AG04450 (cell line): ENCODE measurements around the gene TRERF1. TPM values are rescaled to one million over a fixed set of nuclear protein-coding genes. Genes with fewer than 3 reads are reported as not detected.
A peak's percentile ranks its signal among the peaks of the same experiment; 100 is the strongest.

Experiments
- CTCF ChIA-PET: fragments of 300-600, 350-600 bp; formaldehyde crosslinking; extraction: SDS; loops from one replicate; lab custom pipeline; 2022; ENCODE audit warnings: antibody characterized with exemption, inconsistent platforms; lab: Charles Lee
- POLR2A ChIA-PET: fragments of 350-600 bp; formaldehyde crosslinking; extraction: SDS; loops from one replicate; lab custom pipeline; 2021; ENCODE audit warnings: antibody characterized with exemption, inconsistent platforms; lab: Yijun Ruan, JAX
- DNase-seq: peaks from one replicate; pipeline ENCODE4 v3.0.0-alpha.2; 2011; ENCODE audit warnings: low read depth, low spot score
- H3K27ac ChIP-seq: one replicate; pipeline ENCODE4 v1.5.1; 2012; ENCODE audit warnings: low read depth, low read length, control low read depth
- H3K27me3 ChIP-seq: one replicate; pipeline ENCODE4 v1.6.0; 2012; ENCODE audit warnings: low read length; ENCODE audit not compliant: control insufficient read depth, insufficient read depth
- H3K4me3 ChIP-seq: 2 replicates; pipeline ENCODE4 v1.5.1; 2011; ENCODE audit warnings: mild to moderate bottlenecking, low read depth, low read length, control low read depth
- H3K9me3 ChIP-seq: 2 replicates; pipeline ENCODE4 v1.5.1; 2012; ENCODE audit warnings: low read length; ENCODE audit not compliant: control insufficient read depth, insufficient read depth
- polyA plus RNA-seq: library from polyadenylated mRNA; depleted of rRNA; stranded (reverse); fragments of >200 nt; gene quantifications from 2 replicates; pipeline ENCODE4 v1.2.3, GENCODE V29; 2011
- TF ChIP-seq, protein P1 (sequence below): IDR thresholded peaks from 2 replicates; pipeline ENCODE4 v1.5.1; 2011; ENCODE audit warnings: low read depth, low read length, control low read depth, inconsistent platforms

Gene TRERF1
- polyA plus RNA-seq, 1 experiment = 7.3 TPM

DNA sequence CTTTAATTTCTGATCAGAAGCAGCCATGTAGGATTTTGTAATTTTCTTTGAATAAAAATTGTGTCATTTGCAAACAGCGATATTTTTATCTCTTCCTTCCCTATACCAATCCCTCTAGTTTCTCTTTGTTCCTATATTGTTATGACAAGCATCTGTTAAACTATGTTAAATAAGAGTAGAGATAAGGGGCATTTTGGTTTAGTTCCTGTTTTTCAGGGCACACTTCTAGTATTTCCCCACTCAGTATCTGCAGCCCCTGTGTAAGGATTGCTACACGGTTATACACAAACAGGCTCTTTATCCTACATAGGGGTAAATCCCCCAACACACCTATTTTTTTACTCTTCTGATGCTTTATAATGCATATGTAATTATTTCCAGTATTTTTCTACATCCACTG is 42.1 kb downstream of the TRERF1 start:
- CTCF ChIA-PET = no interaction called here
- POLR2A ChIA-PET = no interaction called here
- no peak for DNase-seq
- no peak overlapping the region for H3K4me3 ChIP-seq
- no peaks in the 10 kb centered on the region for H3K27me3 ChIP-seq
- TF ChIP-seq, protein P1, sequence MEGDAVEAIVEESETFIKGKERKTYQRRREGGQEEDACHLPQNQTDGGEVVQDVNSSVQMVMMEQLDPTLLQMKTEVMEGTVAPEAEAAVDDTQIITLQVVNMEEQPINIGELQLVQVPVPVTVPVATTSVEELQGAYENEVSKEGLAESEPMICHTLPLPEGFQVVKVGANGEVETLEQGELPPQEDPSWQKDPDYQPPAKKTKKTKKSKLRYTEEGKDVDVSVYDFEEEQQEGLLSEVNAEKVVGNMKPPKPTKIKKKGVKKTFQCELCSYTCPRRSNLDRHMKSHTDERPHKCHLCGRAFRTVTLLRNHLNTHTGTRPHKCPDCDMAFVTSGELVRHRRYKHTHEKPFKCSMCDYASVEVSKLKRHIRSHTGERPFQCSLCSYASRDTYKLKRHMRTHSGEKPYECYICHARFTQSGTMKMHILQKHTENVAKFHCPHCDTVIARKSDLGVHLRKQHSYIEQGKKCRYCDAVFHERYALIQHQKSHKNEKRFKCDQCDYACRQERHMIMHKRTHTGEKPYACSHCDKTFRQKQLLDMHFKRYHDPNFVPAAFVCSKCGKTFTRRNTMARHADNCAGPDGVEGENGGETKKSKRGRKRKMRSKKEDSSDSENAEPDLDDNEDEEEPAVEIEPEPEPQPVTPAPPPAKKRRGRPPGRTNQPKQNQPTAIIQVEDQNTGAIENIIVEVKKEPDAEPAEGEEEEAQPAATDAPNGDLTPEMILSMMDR = no peak
- H3K9me3 ChIP-seq = no peaks in the 10 kb centered on the region
- H3K27ac ChIP-seq = no peak overlapping the region

DNA sequence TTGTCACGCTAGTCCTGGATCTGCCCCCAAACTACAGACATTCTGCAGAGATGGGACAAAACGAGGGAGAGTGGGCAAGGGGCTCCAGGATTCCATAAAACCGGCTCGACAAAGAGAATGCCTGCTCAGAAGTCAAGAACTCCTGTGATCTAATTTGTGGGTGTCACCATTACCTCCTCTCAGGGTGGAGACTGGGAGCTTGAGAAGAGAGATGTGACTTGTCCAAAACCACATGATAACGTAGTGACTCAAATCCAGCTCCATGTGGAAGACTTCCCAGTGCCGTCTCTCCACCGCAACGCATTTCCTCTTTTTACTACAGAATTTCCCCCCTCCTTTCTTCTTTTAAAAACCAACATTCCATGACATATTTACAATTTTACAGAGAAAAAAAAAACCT is 44.3 kb downstream of the TRERF1 start:
- no peaks in the 10 kb centered on the region for H3K27me3 ChIP-seq
- peak overlapping the region; percentile 57 for H3K27ac ChIP-seq
- no peak overlapping the region for H3K4me3 ChIP-seq
- TF ChIP-seq, protein P1 = no peak
- CTCF ChIA-PET = interaction anchor here (0.5 to 6.0 kb wide), 2 partner anchors 46 to 140 kb away, joined by 5 to 28 read pairs; no protein-coding TSS in a partner anchor
- POLR2A ChIA-PET = no interaction called here
- no peaks in the 10 kb centered on the region for H3K9me3 ChIP-seq
- peak; percentile 42 for DNase-seq

DNA sequence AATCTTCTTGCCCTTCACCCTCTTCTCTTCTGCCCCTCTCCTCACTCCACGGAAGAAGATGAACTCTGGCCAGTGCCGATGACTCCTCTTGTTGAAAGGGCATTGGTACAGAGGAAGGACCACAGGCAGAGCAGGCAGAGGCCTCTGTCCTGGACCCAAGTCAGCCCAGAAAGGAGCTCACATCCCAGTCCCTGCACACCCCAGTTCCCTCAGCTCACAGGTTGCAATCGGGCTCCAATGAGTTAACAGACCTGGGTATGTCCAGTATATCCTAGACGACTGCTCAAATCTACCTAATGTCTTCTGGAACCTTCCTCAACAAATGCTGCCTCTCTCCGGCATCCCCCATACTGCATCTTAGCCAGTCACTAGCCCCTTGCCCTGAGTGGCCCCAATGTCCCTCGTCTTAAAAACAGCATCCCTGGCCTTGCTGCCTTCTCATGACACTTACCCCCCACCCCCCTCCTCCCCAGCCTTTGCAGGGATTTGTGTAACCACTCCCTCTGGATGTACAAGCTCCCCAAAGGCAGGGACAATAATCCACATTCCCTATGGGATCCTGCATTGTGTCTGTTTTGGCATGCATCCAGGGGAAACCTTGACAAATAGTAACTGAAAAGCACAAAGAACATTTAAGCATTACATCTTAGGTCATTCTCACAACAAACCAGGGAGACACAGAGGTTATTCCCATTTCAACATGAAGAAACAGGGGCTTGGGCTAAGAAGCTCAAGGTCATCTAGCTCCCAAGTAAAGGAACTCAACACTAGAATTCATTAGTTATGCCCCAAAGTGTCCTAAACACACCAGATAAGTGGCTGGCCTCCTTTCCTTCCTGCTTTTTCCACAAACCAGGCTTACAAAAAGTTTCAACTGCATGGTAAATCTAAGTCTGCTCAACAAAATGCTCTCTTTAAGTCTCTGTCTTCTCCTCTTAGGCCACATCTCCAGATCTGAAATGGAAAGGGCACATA is 45.1 kb downstream of the TRERF1 start:
- no peak overlapping the region for H3K4me3 ChIP-seq
- peak overlapping the region; percentile 57 for H3K27ac ChIP-seq
- CTCF ChIA-PET = interaction anchor here (0.6 to 6.0 kb wide), 5 partner anchors 36 to 243 kb away, joined by 3 to 28 read pairs (median 3); no protein-coding TSS in a partner anchor
- no peaks in the 10 kb centered on the region for H3K9me3 ChIP-seq
- no peak for DNase-seq
- POLR2A ChIA-PET = interaction anchor here (1.4 kb wide), 1 partner anchor 35 kb away, joined by 12 read pairs; no protein-coding TSS in a partner anchor
- H3K27me3 ChIP-seq = no peaks in the 10 kb centered on the region
- TF ChIP-seq, protein P1 = no peak

DNA sequence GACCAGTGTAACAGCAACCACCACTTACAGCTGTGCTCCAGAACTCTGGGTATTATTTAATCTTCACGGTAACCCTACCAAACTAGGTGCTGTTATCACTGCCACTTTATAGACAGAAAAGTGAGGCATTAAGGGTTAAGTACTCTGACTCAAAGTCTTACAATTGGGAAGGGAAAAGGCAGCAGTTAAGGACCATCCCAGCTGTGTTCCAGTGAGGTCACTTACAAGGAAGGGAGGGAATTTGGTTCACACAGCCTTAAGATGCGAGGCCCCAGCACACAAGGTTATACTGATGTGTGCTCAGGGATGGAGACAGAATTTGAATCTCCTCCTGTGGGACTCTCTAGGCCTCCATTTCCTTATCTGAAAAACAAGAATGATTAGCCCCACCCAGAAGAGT is 46.7 kb downstream of the TRERF1 start:
- DNase-seq = peak; percentile 49
- H3K9me3 ChIP-seq = no peaks in the 10 kb centered on the region
- no peaks in the 10 kb centered on the region for H3K27me3 ChIP-seq
- ChIA-PET CTCF (interaction anchor here (0.6 to 6.0 kb wide), 3 partner anchors 44 to 142 kb away, joined by 3 to 28 read pairs (median 5); no protein-coding TSS in a partner anchor), POLR2A (no interaction called here)
- TF ChIP-seq, protein P1 = no peak
- H3K4me3 ChIP-seq = no peak overlapping the region
- peak overlapping the region; percentile 66 for H3K27ac ChIP-seq

DNA sequence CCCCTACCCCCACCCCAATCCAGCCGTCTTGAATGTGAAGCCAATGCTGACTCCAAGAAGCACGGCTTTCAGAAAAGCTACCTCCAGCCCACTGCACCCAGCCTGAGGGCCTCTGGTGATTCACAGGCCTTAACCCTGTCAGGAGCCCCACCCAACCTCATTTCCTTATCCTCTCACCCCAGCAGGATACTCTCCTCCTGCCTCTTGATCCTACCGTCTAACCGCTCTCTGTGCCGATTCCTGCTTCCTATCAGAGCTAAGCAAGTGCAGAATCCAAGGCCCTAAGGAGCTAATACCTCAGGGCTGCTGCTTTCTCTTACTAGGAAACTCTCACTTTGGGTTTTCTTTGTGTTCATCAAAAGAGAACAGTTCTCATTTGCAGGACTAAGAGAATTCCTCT is 47.2 kb downstream of the TRERF1 start:
- ChIA-PET CTCF (interaction anchor here (1.0 to 6.0 kb wide), 2 partner anchors 122 to 143 kb away, joined by 3 to 28 read pairs; no protein-coding TSS in a partner anchor), POLR2A (no interaction called here)
- Histone ChIP-seq H3K27me3 (no peaks in the 10 kb centered on the region), H3K27ac (peak overlapping the region; percentile 66), H3K4me3 (no peak overlapping the region), H3K9me3 (no peaks in the 10 kb centered on the region)
- TF ChIP-seq, protein P1 = no peak
- no peak for DNase-seq
